ENCODE measurements around the gene RNPS1.

The RNPS1 gene

DNA sequence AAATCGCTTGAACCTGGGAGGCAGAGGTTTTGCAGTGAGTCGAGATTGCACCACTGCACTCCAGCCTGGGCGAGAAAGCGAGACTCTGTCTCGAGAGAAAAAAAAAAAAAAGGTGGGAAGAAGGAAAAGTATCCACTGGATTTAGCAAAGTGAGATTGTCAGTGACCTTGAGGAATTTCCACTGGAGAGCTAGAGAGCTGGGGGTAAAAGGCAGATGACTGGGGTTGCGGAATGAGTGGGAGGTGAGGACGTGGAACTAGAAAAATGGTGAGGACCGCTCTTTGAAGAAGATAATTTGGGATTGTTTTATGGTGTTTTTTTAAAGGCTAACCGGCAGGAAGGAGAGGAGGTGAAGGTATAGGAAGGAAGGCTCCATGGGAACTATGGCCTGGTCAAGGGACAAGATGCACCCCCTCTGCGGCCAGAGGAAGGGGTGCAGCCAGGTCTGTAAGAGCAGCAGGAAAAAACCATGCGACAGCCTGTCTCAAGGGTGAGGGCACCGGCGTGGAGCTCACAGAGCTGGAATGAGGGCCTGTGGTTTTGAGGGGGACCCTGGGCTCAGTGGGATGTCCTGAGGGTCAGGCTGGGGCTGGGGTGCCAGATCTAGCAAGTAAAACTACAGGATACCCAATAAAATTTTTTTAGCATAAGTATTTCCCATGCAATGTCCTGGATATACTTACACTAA, 63.4 kb downstream of the RNPS1 start:
- Histone ChIP-seq H3K36me3 (peaks cover 34% of the 10 kb centered on the region), H3K4me3 (ENCODE audit: low read depth, low read length) (peak overlapping the region; percentile 73), H3K9me3 (ENCODE audit: severe bottlenecking) (no peaks in the 10 kb centered on the region), H3K27me3 (ENCODE audit: insufficient read depth, low read depth, severe bottlenecking) (no peaks in the 10 kb centered on the region), H3K27ac (peak overlapping the region; percentile 99)
- TF ChIP-seq, protein P1, sequence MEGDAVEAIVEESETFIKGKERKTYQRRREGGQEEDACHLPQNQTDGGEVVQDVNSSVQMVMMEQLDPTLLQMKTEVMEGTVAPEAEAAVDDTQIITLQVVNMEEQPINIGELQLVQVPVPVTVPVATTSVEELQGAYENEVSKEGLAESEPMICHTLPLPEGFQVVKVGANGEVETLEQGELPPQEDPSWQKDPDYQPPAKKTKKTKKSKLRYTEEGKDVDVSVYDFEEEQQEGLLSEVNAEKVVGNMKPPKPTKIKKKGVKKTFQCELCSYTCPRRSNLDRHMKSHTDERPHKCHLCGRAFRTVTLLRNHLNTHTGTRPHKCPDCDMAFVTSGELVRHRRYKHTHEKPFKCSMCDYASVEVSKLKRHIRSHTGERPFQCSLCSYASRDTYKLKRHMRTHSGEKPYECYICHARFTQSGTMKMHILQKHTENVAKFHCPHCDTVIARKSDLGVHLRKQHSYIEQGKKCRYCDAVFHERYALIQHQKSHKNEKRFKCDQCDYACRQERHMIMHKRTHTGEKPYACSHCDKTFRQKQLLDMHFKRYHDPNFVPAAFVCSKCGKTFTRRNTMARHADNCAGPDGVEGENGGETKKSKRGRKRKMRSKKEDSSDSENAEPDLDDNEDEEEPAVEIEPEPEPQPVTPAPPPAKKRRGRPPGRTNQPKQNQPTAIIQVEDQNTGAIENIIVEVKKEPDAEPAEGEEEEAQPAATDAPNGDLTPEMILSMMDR (IDR thresholded peaks at IDR 0.05; ENCODE audit: low read depth, low read length), result no peak
- no peak for DNase-seq
